ENCODE results near the gene KCP.

KCP gene

GRCh38 chr7:128910569-128910945 is at the start of gene KCP:
Gene KCP, minus strand, starts transcription at chr7:128910709. Its CDS starts 33 bp downstream, at chr7:128910676.
- H3K4me1 ChIP-seq (ENCODE audit: insufficient read depth, low read length) = peaks cover 7% of the 10 kb centered on the region; the same call in 1 of the 2 replicates
- H3K4me3 ChIP-seq (ENCODE audit: low read length) = peak within 1 kb of the TSS; percentile 76
- H3K27me3 ChIP-seq (ENCODE audit: insufficient read depth, low read length) = peaks cover 29% of the 10 kb centered on the region
- no peaks in the 10 kb centered on the region for H3K9me3 ChIP-seq (ENCODE audit: insufficient read depth, low read depth, low read length)
- peak within 1 kb of the TSS; percentile 46; the same call in 1 of the 2 replicates for H3K9ac ChIP-seq (ENCODE audit: low read depth, low read length)
- H3K27ac ChIP-seq (ENCODE audit: low read length) = no peak within 1 kb of the TSS
- no peaks in the 10 kb centered on the region for H3K36me3 ChIP-seq (ENCODE audit: insufficient read depth, low read depth, low read length)

DNA sequence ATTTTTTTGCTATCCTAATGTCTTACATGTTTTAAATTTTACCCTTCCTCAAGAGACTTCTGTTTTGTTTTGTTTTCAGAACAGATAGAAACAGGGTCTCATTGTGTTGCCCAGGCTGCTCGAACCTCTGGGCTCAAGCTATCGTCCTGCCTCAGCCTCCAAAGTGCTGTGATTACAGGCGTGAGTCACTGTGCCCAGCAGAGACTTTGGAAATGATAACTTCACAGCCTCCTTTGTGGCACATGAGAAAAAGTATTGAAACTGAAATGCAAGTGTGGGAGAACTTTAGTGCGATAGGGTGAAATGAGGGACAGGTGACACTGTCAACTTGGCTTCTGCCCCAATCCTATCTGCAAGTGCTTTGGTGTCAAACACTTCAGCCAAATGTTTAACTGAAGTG is 48.8 kb upstream of the KCP start:
- H3K27me3 ChIP-seq (ENCODE audit: insufficient read depth, low read length) = no peaks in the 10 kb centered on the region
- H3K4me3 ChIP-seq (ENCODE audit: low read length) = no peak overlapping the region
- no peak overlapping the region for H3K9ac ChIP-seq (ENCODE audit: low read depth, low read length)
- H3K27ac ChIP-seq (ENCODE audit: low read length) = no peak overlapping the region
- peaks cover 85% of the 10 kb centered on the region for H3K36me3 ChIP-seq (ENCODE audit: insufficient read depth, low read depth, low read length)
- H3K4me1 ChIP-seq (ENCODE audit: insufficient read depth, low read length) = peaks cover 7% of the 10 kb centered on the region; the same call in 1 of the 2 replicates
- no peaks in the 10 kb centered on the region for H3K9me3 ChIP-seq (ENCODE audit: insufficient read depth, low read depth, low read length)

GRCh38 chr7:128955981-128956380 is 45.5 kb upstream of the KCP start:
- no peak overlapping the region for H3K4me3 ChIP-seq (ENCODE audit: low read length)
- H3K27ac ChIP-seq (ENCODE audit: low read length) = no peak overlapping the region
- no peaks in the 10 kb centered on the region for H3K9me3 ChIP-seq (ENCODE audit: insufficient read depth, low read depth, low read length)
- no peaks in the 10 kb centered on the region for H3K27me3 ChIP-seq (ENCODE audit: insufficient read depth, low read length)
- H3K36me3 ChIP-seq (ENCODE audit: insufficient read depth, low read depth, low read length) = peaks cover 85% of the 10 kb centered on the region
- peaks cover 15% of the 10 kb centered on the region for H3K4me1 ChIP-seq (ENCODE audit: insufficient read depth, low read length)
- H3K9ac ChIP-seq (ENCODE audit: low read depth, low read length) = no peak overlapping the region

GRCh38 chr7:128954830-128955802 is 44.6 kb upstream of the KCP start:
- Histone ChIP-seq H3K9ac (ENCODE audit: low read depth, low read length) (no peak overlapping the region), H3K36me3 (ENCODE audit: insufficient read depth, low read depth, low read length) (peaks cover 82% of the 10 kb centered on the region), H3K27ac (ENCODE audit: low read length) (no peak overlapping the region), H3K9me3 (ENCODE audit: insufficient read depth, low read depth, low read length) (no peaks in the 10 kb centered on the region), H3K27me3 (ENCODE audit: insufficient read depth, low read length) (no peaks in the 10 kb centered on the region), H3K4me3 (ENCODE audit: low read length) (no peak overlapping the region), H3K4me1 (ENCODE audit: insufficient read depth, low read length) (peaks cover 15% of the 10 kb centered on the region)

DNA sequence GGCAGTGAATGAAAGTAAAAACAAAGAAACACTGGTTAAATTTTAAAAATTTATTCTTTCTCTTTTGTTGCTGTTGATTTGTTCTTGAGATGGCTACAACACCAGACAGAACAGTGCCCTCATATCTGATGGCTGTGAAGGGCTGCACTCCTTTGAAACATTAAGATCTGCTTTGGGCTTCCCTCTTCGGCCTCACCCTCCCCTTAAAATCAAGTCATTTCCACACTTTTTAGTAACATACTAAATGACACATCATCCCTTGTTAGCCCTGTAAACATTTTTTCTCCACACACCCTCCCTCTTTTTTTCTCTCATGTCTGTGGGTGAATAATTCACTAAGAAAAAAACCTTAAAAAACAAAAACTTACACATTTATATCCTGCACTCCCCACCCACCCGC is 43.6 kb upstream of the KCP start:
- no peak overlapping the region for H3K27ac ChIP-seq (ENCODE audit: low read length)
- peaks cover 15% of the 10 kb centered on the region for H3K4me1 ChIP-seq (ENCODE audit: insufficient read depth, low read length)
- no peak overlapping the region for H3K9ac ChIP-seq (ENCODE audit: low read depth, low read length)
- no peak overlapping the region for H3K4me3 ChIP-seq (ENCODE audit: low read length)
- H3K36me3 ChIP-seq (ENCODE audit: insufficient read depth, low read depth, low read length) = peaks cover 72% of the 10 kb centered on the region
- no peaks in the 10 kb centered on the region for H3K9me3 ChIP-seq (ENCODE audit: insufficient read depth, low read depth, low read length)
- no peaks in the 10 kb centered on the region for H3K27me3 ChIP-seq (ENCODE audit: insufficient read depth, low read length)

GRCh38 chr7:128951296-128951695 is 40.8 kb upstream of the KCP start:
- Histone ChIP-seq H3K9ac (ENCODE audit: low read depth, low read length) (no peak overlapping the region), H3K4me3 (ENCODE audit: low read length) (no peak overlapping the region), H3K27ac (ENCODE audit: low read length) (no peak overlapping the region), H3K9me3 (ENCODE audit: insufficient read depth, low read depth, low read length) (no peaks in the 10 kb centered on the region), H3K4me1 (ENCODE audit: insufficient read depth, low read length) (peaks cover 15% of the 10 kb centered on the region), H3K27me3 (ENCODE audit: insufficient read depth, low read length) (no peaks in the 10 kb centered on the region), H3K36me3 (ENCODE audit: insufficient read depth, low read depth, low read length) (peaks cover 46% of the 10 kb centered on the region)

GRCh38 chr7:128948976-128949760 is 38.7 kb upstream of the KCP start:
- Histone ChIP-seq H3K36me3 (ENCODE audit: insufficient read depth, low read depth, low read length) (peaks cover 27% of the 10 kb centered on the region), H3K9me3 (ENCODE audit: insufficient read depth, low read depth, low read length) (no peaks in the 10 kb centered on the region), H3K4me1 (ENCODE audit: insufficient read depth, low read length) (peaks cover 7% of the 10 kb centered on the region), H3K27ac (ENCODE audit: low read length) (no peak overlapping the region), H3K9ac (ENCODE audit: low read depth, low read length) (no peak overlapping the region), H3K27me3 (ENCODE audit: insufficient read depth, low read length) (no peaks in the 10 kb centered on the region), H3K4me3 (ENCODE audit: low read length) (no peak overlapping the region)

DNA sequence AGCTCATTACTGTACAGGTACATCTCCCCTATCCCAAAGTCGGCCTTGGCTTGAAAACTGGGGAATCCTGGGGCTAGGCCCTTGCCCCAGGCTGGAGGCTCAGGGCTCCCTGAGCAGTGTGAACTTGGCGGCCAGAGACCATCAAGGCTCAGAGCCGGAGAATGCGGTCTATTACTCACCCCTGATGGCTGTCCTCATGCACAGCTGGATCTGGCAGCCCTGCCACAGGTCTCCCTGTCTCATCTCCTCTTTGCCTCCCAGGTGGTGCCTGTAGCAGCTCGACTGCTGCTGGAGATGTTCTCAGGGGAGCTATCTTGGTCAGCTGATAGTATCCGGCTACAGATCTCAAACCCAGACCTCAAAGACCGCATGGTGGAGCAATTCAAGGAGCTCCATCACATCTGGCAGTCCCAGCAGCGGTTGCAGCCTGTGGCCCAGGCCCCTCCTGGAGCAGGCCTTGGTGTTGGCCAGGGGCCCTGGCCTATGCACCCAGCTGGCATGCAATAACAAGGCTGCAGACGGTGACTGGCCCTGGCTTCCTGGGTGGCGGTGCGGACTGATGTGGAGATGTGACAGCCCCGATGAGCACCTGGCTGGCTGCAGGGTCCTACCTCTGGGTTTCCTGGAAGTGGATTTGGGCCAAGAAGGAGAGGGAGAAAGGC is 37.9 kb upstream of the KCP start:
- Histone ChIP-seq H3K4me3 (ENCODE audit: low read length) (no peak overlapping the region), H3K9ac (ENCODE audit: low read depth, low read length) (no peak overlapping the region), H3K4me1 (ENCODE audit: insufficient read depth, low read length) (peaks cover 6% of the 10 kb centered on the region), H3K27ac (ENCODE audit: low read length) (no peak overlapping the region), H3K36me3 (ENCODE audit: insufficient read depth, low read depth, low read length) (peaks cover 20% of the 10 kb centered on the region), H3K9me3 (ENCODE audit: insufficient read depth, low read depth, low read length) (no peaks in the 10 kb centered on the region), H3K27me3 (ENCODE audit: insufficient read depth, low read length) (no peaks in the 10 kb centered on the region)

DNA sequence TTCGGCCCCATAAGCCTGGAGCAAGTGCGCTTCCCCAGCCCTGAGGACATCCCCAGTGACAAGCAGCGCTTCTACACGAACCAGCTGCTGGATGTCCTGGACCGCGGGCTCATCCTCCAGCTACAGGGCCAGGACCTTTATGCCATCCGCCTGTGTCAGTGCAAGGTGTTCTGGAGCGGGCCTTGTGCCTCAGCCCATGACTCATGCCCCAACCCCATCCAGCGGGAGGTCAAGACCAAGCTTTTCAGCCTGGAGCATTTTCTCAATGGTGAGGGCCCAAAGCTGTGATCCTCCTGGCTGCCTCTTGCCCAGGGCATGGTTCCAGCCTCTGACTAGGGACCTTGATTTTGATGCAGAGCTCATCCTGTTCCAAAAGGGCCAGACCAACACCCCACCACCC is 37.3 kb upstream of the KCP start:
- Histone ChIP-seq H3K4me1 (ENCODE audit: insufficient read depth, low read length) (no peaks in the 10 kb centered on the region), H3K4me3 (ENCODE audit: low read length) (no peak overlapping the region), H3K27ac (ENCODE audit: low read length) (no peak overlapping the region), H3K9ac (ENCODE audit: low read depth, low read length) (no peak overlapping the region), H3K36me3 (ENCODE audit: insufficient read depth, low read depth, low read length) (peaks cover 14% of the 10 kb centered on the region; the same call in 1 of the 2 replicates), H3K9me3 (ENCODE audit: insufficient read depth, low read depth, low read length) (no peaks in the 10 kb centered on the region), H3K27me3 (ENCODE audit: insufficient read depth, low read length) (no peaks in the 10 kb centered on the region)

GRCh38 chr7:128946936-128947830 is 36.7 kb upstream of the KCP start:
- peaks cover 7% of the 10 kb centered on the region; the same call in 1 of the 2 replicates for H3K36me3 ChIP-seq (ENCODE audit: insufficient read depth, low read depth, low read length)
- H3K27me3 ChIP-seq (ENCODE audit: insufficient read depth, low read length) = no peaks in the 10 kb centered on the region
- no peak overlapping the region for H3K4me3 ChIP-seq (ENCODE audit: low read length)
- H3K4me1 ChIP-seq (ENCODE audit: insufficient read depth, low read length) = no peaks in the 10 kb centered on the region
- no peaks in the 10 kb centered on the region for H3K9me3 ChIP-seq (ENCODE audit: insufficient read depth, low read depth, low read length)
- no peak overlapping the region for H3K27ac ChIP-seq (ENCODE audit: low read length)
- no peak overlapping the region for H3K9ac ChIP-seq (ENCODE audit: low read depth, low read length)

Data from iPS-20b (cell line).